ENCODE data around the gene CARD10. TPM values are rescaled to one million over a fixed set of nuclear protein-coding genes. Genes with fewer than 3 reads are reported as not detected.

CARD10 gene
- total RNA-seq, 2 donors from 2014 or later, result 4.2 to 5.8 TPM

DNA sequence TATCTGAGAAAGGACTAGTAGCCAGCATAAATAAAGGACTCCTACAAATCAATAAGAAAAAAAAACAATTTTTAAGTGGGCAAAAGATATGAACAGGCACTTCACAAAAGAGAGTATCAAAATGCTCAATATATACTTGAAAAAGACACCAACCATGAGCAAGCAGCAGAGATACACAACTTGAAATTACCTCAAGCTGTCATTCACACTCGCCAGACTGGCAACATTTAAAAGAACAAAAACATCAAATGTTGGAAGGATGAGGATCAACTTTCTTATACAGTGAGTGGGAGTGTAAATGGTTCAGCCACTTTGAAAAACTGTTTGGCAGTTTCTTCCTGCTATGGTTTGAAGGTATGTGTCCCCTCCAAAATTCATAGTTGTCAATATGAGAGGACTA, 68.0 kb downstream of the CARD10 start:
- Histone ChIP-seq H3K27me3 (no peaks in the 10 kb centered on the region), H3K4me1 (no peaks in the 10 kb centered on the region), H3K4me3 (no peak overlapping the region), H3K36me3 (no peaks in the 10 kb centered on the region), H3K27ac (no peak overlapping the region), H3K9me3 (peaks cover 0 to 10% of the 10 kb centered on the region in 2 donors)
- no peak for TF ChIP-seq CTCF (IDR thresholded peaks at IDR 0.05)
- DNase-seq (ENCODE audit: low spot score), result no peak

DNA sequence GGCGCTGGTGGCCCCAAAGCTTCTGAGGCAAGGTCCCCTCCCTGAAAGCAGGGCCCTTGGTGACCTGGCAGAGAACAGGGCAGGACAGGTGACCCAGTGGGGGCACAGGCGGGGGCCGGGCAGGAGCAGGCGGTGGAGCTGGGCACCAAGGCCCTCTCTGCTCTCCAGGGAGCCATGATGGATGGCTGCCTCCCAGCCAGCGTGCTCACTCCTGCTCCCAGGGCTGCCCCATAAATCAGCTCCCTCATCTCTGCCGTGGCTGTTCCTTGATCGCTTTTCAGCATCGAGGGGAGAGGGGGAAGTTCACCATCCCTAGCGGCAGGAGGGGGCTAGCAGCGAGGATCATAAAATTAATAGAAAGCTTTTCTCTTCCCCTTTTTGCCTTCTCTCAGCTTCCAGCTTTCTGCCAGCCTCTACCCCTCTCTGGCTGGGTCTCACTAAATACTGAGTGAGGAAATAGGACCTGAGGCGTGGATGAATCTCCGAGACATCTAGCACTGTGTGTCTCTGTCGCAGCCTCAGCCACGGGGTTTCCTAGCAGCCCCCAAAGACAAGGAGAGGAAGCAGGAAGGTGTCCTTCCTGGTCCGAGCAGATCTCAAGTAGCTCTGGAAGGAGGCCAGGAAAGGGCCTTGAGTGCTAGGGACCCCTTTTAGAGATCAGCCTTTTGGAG, 69.7 kb downstream of the CARD10 start:
- no peak overlapping the region for H3K4me3 ChIP-seq
- no peaks in the 10 kb centered on the region for H3K4me1 ChIP-seq
- no peak overlapping the region for H3K27ac ChIP-seq
- no peak for TF ChIP-seq CTCF (IDR thresholded peaks at IDR 0.05)
- H3K36me3 ChIP-seq, result no peaks in the 10 kb centered on the region
- H3K9me3 ChIP-seq, result peaks cover 0 to 10% of the 10 kb centered on the region in 2 donors
- DNase-seq (ENCODE audit: low spot score), result no peak
- H3K27me3 ChIP-seq, result no peaks in the 10 kb centered on the region

GRCh38 chr22:37448516-37449127, 70.6 kb downstream of the CARD10 start:
- DNase-seq (ENCODE audit: low spot score), result no peak
- H3K4me3 ChIP-seq, result no peak overlapping the region
- H3K27me3 ChIP-seq, result no peaks in the 10 kb centered on the region
- TF ChIP-seq CTCF (IDR thresholded peaks at IDR 0.05), result no peak
- no peaks in the 10 kb centered on the region for H3K36me3 ChIP-seq
- no peaks in the 10 kb centered on the region for H3K4me1 ChIP-seq
- peaks cover 0 to 10% of the 10 kb centered on the region in 2 donors for H3K9me3 ChIP-seq
- H3K27ac ChIP-seq, result no peak overlapping the region

GRCh38 chr22:37445501-37445900, 73.7 kb downstream of the CARD10 start:
- H3K27ac ChIP-seq, result no peak overlapping the region
- H3K4me1 ChIP-seq, result no peaks in the 10 kb centered on the region
- no peak for TF ChIP-seq CTCF (IDR thresholded peaks at IDR 0.05)
- H3K4me3 ChIP-seq, result no peak overlapping the region
- peaks cover 0 to 7% of the 10 kb centered on the region in 2 donors for H3K9me3 ChIP-seq
- H3K36me3 ChIP-seq, result no peaks in the 10 kb centered on the region
- no peaks in the 10 kb centered on the region for H3K27me3 ChIP-seq
- no peak for DNase-seq (ENCODE audit: low spot score)

DNA sequence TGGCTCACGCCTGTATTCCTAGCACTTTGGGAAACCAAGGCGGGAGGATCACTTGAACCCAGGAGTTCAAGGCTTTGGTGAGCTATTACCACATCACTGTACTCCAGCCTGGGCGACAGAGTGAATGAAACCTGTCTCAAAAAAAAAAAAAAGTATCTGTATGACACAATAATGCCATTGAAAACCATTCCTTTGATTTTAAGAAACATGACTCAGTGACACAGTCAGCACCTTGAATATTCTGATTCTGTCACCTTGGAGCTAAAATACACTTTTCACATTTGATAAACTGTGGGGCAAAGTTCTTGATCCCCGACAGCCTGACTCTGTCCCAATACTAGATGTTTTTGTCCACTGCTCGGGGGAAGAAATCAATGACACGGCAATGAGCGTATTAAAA, 75.2 kb downstream of the CARD10 start:
- no peak for DNase-seq (ENCODE audit: low spot score)
- Histone ChIP-seq H3K4me1 (no peaks in the 10 kb centered on the region), H3K27me3 (no peaks in the 10 kb centered on the region), H3K9me3 (peaks cover 0 to 8% of the 10 kb centered on the region in 2 donors), H3K27ac (no peak overlapping the region), H3K4me3 (no peak overlapping the region), H3K36me3 (no peaks in the 10 kb centered on the region)
- TF ChIP-seq CTCF (IDR thresholded peaks at IDR 0.05), result no peak

All from right atrium auricular region (tissue), 2 donors.